SW480 (cell line): ENCODE results near the gene FLACC1.
"Not testable (repeated sequence)": the region's sequence is repeated elsewhere in the genome, so short reads cannot be mapped to it uniquely, and the experiment has no call there.

Experiments used
- DNase-seq: peaks from one replicate; pipeline ENCODE4 v3.0.0-alpha.2; 2016; ENCODE audit warnings: low spot score

The FLACC1 gene

DNA sequence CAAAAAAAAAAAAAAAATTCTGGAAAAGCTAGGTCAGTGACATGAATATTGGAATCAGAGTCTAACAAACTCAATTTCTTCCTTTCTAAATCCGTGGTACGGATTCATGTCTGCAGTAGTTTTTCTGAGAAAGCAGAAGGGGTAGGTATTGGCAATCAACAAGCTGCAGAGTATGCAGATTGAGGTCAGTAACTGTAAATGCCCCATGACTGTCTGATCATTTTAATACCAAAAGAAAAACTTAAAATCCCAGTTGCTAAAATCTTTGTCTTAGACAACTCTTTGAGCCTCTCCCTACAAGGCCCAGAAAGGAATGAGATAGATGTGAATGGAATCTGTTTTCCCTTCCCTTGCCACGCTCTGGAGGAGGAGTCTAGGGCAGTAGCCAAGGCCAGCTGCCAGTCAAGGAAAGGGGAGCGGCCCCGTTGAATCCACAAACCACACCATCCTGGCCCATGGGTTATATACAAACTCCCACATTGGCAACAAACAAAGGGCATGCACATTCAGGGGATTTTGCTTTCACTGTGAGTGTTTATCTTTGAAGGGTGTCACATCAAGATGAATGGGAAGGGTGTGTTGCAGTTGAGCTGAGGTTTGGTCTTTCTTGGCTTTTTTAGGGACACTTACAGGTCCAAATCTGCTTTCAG, 102.9 kb downstream of the FLACC1 start:
- DNase-seq: peak; percentile 78

DNA sequence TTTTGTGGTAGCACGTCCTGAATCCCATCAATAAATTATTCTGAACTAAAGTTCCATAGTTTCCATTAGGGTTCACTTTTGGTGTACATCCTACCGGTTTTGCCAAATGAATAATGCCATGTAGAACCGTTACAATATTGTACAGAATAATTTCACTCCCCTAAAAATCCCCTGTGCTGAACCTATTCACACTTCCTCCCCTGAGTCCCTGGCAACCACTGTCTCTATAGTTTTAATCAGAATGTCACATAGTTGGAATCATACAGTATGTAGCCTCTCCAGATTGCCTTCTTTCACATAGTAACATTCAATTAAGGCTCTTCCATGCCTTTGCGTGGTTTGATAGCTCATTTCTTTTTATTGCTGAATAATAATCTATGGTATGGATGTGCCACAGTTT, 106.4 kb downstream of the FLACC1 start:
- no peak for DNase-seq

DNA sequence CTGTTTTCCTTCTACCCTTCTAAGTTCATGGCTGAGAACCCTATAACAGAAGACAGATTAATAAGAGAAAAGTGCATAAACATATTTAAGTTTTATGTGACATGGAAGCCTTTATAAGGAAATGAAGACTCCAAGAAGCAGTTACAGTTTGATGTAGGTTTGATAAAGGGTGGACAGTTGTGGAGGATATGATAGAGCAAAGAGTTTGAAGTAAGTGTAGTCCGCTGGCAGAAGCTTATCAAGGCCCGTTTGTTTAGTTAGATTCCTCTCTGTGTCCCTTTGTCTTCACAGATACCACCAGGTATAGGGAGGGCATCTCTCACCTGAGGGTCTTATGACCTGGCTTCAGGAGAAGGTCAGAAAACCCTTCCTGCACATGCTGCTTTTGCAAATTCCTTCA, 107.3 kb downstream of the FLACC1 start:
- DNase-seq: no peak

DNA sequence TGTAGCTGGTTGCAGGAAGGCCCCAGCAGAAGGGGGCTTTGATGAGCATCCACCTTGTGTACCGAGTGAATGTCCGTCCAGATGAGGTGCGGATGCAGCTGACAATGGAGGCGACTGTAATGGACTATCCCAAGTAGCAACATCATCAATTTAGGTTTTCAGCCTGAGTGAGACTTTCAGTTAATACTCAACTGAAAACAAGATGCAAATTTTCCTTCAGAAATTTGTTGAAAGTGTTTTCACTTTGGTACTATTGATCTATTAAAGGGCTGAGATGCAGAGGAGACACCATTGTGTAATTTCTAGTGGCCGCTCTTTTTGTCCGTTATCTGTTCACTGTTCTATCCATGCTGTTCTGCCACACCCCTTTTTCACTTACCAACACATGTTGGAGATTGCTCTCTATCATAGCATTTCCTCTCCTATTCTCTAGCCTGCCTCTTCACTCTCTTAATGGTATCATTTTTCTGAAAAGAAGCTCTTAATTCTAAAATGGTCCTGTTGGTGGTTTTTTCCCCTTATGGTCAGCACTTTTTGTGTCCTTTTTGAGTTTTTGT, 108.8 kb downstream of the FLACC1 start:
- DNase-seq: no peak

DNA sequence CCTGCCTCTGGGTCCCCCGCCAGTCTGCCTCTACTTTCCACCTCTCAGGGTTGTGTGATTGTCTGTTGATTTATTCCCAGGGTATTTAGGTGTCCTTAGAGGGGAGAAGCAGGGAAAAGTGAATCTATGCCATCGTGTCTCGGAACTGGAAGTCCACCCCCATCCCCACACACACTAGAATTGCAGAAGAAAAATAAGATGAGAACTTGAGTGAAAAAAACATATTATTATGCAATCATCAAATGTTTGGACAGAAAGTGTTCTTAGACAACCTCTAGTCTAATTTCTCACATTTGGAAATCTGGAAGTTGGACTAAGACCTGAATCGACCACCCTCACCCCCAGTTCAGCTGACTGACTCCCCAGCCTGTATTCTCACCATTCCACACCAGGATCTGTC, 110.9 kb downstream of the FLACC1 start:
- no peak for DNase-seq

DNA sequence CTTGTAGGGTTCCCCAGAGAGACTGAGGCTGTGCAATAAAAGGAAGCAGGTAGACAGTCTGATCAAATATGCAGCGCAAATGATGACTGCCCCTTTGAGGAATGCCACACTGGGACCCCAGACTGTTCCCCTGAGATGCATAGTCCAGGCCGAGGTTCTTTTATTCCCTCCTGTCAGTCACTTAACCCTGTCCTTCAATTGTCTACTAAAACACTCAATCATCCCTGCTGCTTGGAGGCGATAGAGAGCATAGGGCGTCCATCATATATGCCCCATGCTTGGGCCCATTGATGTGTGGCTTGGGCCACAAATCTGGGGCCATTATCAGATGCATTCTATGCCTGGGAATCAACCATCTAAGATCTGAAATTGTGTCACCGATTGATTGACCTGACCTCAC, 112.3 kb downstream of the FLACC1 start:
- DNase-seq: no peak

DNA sequence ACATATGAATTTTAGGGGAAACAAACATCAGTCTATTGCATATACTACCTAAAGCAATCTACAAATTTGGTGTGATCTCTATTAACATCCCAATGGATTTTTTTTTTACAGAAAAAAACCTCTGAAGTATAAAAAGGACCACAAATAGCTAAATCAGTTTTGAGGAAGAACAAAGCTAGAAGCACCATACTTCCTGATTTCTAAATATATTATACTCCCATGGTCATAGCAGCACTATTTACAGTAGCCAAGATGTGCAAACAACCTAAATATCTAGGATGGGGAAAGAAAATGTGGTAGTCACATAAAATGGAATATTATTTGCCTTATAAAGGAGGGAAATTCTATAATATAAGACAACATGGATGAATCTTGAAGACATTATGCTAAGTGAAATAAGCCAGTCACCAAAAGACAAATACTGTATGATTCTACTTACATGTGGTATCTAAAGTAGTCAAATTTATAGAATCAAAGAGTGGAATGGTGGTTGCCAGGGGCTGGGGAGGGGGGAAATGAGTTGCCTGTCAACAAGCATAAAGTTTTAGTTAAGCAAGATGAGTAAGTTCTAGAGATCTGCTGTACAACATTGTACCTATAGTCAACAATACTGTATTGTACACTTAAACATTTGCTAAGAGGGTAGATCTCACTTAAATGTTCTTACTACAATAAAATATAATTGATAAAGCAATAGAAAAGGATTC, 114.4 kb downstream of the FLACC1 start:
- DNase-seq: no peak

DNA sequence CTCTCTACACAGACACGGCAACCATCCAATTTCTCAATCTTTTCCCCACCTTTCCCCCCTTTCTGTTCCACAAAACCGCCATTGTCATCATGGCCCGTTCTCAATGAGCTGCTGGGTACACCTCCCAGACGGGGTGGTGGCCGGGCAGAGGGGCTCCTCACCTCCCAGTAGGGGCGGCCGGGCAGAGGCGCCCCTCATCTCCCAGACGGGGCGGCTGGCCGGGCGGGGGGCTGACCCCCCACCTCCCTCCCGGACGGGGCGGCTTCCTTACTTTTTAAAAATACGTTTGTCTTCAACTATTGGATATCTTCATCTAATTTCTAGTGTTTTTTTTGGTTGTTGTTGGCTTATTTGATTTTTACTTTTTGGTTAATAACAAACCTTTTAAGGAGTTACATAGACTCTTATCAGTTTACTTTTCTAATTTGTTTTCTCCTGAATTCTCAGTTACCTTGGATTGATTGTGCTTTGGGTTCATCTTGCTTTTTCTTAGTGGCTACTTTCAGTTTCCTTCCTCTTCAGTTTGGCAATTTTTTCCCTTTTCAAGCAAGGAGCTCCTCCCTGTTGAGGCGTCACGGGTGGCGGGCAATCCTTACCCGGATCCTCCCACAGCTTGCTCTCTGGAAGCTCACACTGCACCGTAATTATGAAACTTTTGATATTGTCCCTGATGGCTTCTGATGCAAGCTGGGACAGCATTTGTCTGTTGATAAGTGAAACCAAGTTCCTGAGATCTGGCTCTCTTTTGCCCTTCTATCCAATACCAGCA, 117.8 kb downstream of the FLACC1 start:
- DNase-seq: not testable (repeated sequence)
